Thyroid gland (tissue), 4 donors: ENCODE measurements around the gene CDC14B. TPM values are rescaled to one million over a fixed set of nuclear protein-coding genes. Genes with fewer than 3 reads are reported as not detected.
"Not testable (repeated sequence)": the region's sequence is repeated elsewhere in the genome, so short reads cannot be mapped to it uniquely, and the experiment has no call there.

Source experiments
- DNase-seq, 2 donors: peaks; one replicate each; pipeline ENCODE4 v3.0.0-alpha.2; 2019
- H3K27ac ChIP-seq, 3 donors: fragments of 200-600 bp; sonication (generic); 1 replicate in 2 of 3; 2 replicates in 1 of 3; pipeline ENCODE4 v1.5.1; 2016 to 2019; ENCODE audit warnings: mild to moderate bottlenecking in 1 of 3, moderate library complexity in 1 of 3
- H3K27me3 ChIP-seq: fragments of 200-600 bp; sonication (generic); one replicate; pipeline ENCODE4 v1.5.1; 2019
- H3K36me3 ChIP-seq, 2 donors: fragments of 200-600 bp; sonication (generic); one replicate each; pipeline ENCODE4 v1.5.1; 2016 to 2019
- H3K4me1 ChIP-seq, 2 donors: fragments of 200-600 bp; sonication (generic); one replicate each; pipeline ENCODE4 v1.5.1; 2017 to 2019
- H3K4me3 ChIP-seq, 3 donors: fragments of 200-600 bp; sonication (generic); replicated peaks in 1 of 3; 1 replicate in 2 of 3; 2 replicates in 1 of 3; pipeline ENCODE4 v1.5.1; 2016; ENCODE audit warnings: mild to moderate bottlenecking in 1 of 3
- H3K9me3 ChIP-seq: fragments of 200-600 bp; sonication (generic); one replicate; pipeline ENCODE4 v1.5.1; 2017
- CTCF ChIP-seq, 6 experiments: fragments of 200-600 bp in 3 of 6; fragments of 450-650 bp in 3 of 6; sonication (generic) in 3 of 6; IDR thresholded peaks; one replicate each; pipeline ENCODE4 v1.5.1; 2016 to 2019; ENCODE audit warnings: antibody characterized with exemption in 6 of 6, mild to moderate bottlenecking in 2 of 6, inconsistent platforms in 1 of 6, moderate library complexity in 1 of 6
- POLR2A ChIP-seq, 2 donors: fragments of 450-650 bp; IDR thresholded peaks; one replicate each; pipeline ENCODE4 v1.6.1; 2017; ENCODE audit warnings: antibody characterized with exemption in 2 of 2, mild to moderate bottlenecking in 2 of 2, moderate library complexity in 1 of 2
- WGBS, 2 donors: methylation state at CpG; one replicate each; pipeline ENCODE4 v1.1.5; 2017; 5-methylcytosine and 5-hydroxymethylcytosine counted together
- intact Hi-C: fragments of 100-400 bp; cut with DNase I; formaldehyde crosslinking; loops from one replicate; pipeline ENCODE4 v1.15.1; 2023
- total RNA-seq, 4 donors: library from RNA; depleted of rRNA; stranded (reverse); fragments of >200 nt; gene quantifications; one replicate each; pipeline ENCODE4 v1.2.3, GENCODE V29; 2016

The CDC14B gene
- total RNA-seq, 4 donors from 2014 or later = 39.7 to 87.4 (median 56.3) TPM

GRCh38 chr9:96587338-96588315, 32.0 kb downstream of the CDC14B start:
- no peak overlapping the region for H3K4me3 ChIP-seq
- TF ChIP-seq CTCF (IDR thresholded peaks at IDR 0.05) (no peak), POLR2A (IDR thresholded peaks at IDR 0.05) (no peak)

GRCh38 chr9:96585426-96585825, 34.2 kb downstream of the CDC14B start:
- Histone ChIP-seq H3K4me3 (no peak overlapping the region), H3K27me3 (no peaks in the 10 kb centered on the region), H3K9me3 (no peaks in the 10 kb centered on the region), H3K27ac (no peak overlapping the region), H3K4me1 (no peaks in the 10 kb centered on the region), H3K36me3 (no peaks in the 10 kb centered on the region)
- DNase-seq = no peak
- TF ChIP-seq POLR2A (IDR thresholded peaks at IDR 0.05) (no peak), CTCF (IDR thresholded peaks at IDR 0.05) (no peak)
- intact Hi-C loops = no loop called here

More at GRCh38 chr9:96587338-96588315, 32.0 kb downstream of the CDC14B start:
- no peak for DNase-seq
- H3K27ac ChIP-seq = no peak overlapping the region
- H3K36me3 ChIP-seq = no peaks in the 10 kb centered on the region
- H3K9me3 ChIP-seq = no peaks in the 10 kb centered on the region
- H3K27me3 ChIP-seq = no peaks in the 10 kb centered on the region
- intact Hi-C loops = no loop called here
- H3K4me1 ChIP-seq = no peaks in the 10 kb centered on the region
- WGBS, 2 donors = 92% methylated on average over 12 of the region's 12 CpGs

GRCh38 chr9:96582199-96582598, 37.4 kb downstream of the CDC14B start:
- H3K9me3 ChIP-seq, H3K36me3 ChIP-seq, DNase-seq, H3K4me1 ChIP-seq, H3K27ac ChIP-seq, H3K4me3 ChIP-seq, H3K27me3 ChIP-seq, intact Hi-C loops: not testable (repeated sequence)
- 80 to 94% methylated on average over 2 of the region's 2 CpGs for WGBS, 2 donors

- Histone ChIP-seq H3K27me3 (no peaks in the 10 kb centered on the region), H3K27ac (no peak overlapping the region), H3K4me1 (no peaks in the 10 kb centered on the region), H3K36me3 (no peaks in the 10 kb centered on the region), H3K9me3 (no peaks in the 10 kb centered on the region), H3K4me3 (no peak overlapping the region)
- 86 to 89% methylated on average over 6 of the region's 6 CpGs for WGBS, 2 donors
- TF ChIP-seq CTCF (IDR thresholded peaks at IDR 0.05) = no peak
- DNase-seq = no peak
- intact Hi-C loops = no loop called here
Measured at GRCh38 chr9:96581786-96582185, 37.9 kb downstream of the CDC14B start.

- DNase-seq = no peak
- Histone ChIP-seq H3K9me3 (no peaks in the 10 kb centered on the region), H3K4me1 (no peaks in the 10 kb centered on the region), H3K27me3 (no peaks in the 10 kb centered on the region), H3K4me3 (no peak overlapping the region), H3K27ac (no peak overlapping the region), H3K36me3 (no peaks in the 10 kb centered on the region)
- intact Hi-C loops = no loop called here
- whole genome bisulfite sequencing, 2 donors = 90% methylated on average over 4 of the region's 4 CpGs
- TF ChIP-seq POLR2A (IDR thresholded peaks at IDR 0.05) = no peak
- TF ChIP-seq CTCF (IDR thresholded peaks at IDR 0.05) = no peak
Measured at GRCh38 chr9:96581301-96581700, 38.3 kb downstream of the CDC14B start.
